Measurements from ENCODE around the gene SH3TC1.

- TF ChIP-seq CTCF (IDR thresholded peaks at IDR 0.05; ENCODE audit: insufficient read depth, low read length, poor library complexity, severe bottlenecking) (no peak), EZH2phosphoT487 (conservative IDR thresholded peaks at IDR 0.05; ENCODE audit: low read length) (no peak)
Measured at GRCh38 chr4:8237256-8237989, 38.3 kb downstream of the SH3TC1 start.

All from SU-DHL-6 (cell line).